HCT116 (cell line): ENCODE measurements around the gene EEFSEC. TPM values are rescaled to one million over a fixed set of nuclear protein-coding genes. Genes with fewer than 3 reads are reported as not detected.

Experiments
- ATAC-seq: fragments of 200-7000 bp; cut with Tn5 transposase; 2 replicates; pipeline ENCODE4 v1.9.1; 2020; ENCODE audit warnings: mild to moderate bottlenecking, moderate library complexity
- BruUV-seq: library from RNA; stranded (reverse); fragments of 400-500 nt; replicated peaks from 2 replicates; lab custom pipeline; 2021; lab: Mats Ljungman, UMichigan
- CTCF ChIA-PET: fragments of 300-600 bp; sonication (Branson Sonifier 250); formaldehyde crosslinking; loops from one replicate; lab custom pipeline; 2021; ENCODE audit warnings: antibody characterized with exemption; lab: Charles Lee
- POLR2A ChIA-PET: fragments of 300-600, 350-600 bp; sonication (Branson Sonifier 250); formaldehyde crosslinking; loops from one replicate; lab custom pipeline; 2021; ENCODE audit warnings: antibody characterized with exemption; lab: Charles Lee
- RAD21 ChIA-PET, 2 experiments: fragments of 300-600 bp; sonication (Branson Sonifier 250); formaldehyde crosslinking; loops; one replicate each; lab custom pipeline; 2023; ENCODE audit warnings: low total read pairs in 2 of 2; ENCODE audit not compliant: uncharacterized antibody in 2 of 2, unreplicated experiment in 2 of 2, low non-redundant PET in 1 of 2; lab: Charles Lee
- DNase-seq: peaks from one replicate; pipeline ENCODE4 v3.0.0-alpha.2; 2010; ENCODE audit warnings: low read depth, low spot score
- H2AFZ ChIP-seq: fragments of 200-600 bp; shearing (Covaris generic), sonication (generic); 2 replicates; pipeline ENCODE4 v1.6.1; 2017; ENCODE audit warnings: low read depth, mixed run types, mixed read lengths, antibody characterized with exemption, low read length; ENCODE audit not compliant: poor library complexity, severe bottlenecking
- H3K27ac ChIP-seq: 2 replicates; pipeline ENCODE4 v1.5.1; 2012; ENCODE audit warnings: low read depth, low read length
- H3K27me3 ChIP-seq: fragments of 200-600 bp; sonication (generic); 2 replicates; pipeline ENCODE4 v1.6.1; 2016; ENCODE audit warnings: mixed run types, low read length, mixed read lengths; ENCODE audit not compliant: insufficient read depth
- H3K36me3 ChIP-seq, 2 experiments: fragments of 200-500 bp in 1 of 2; fragments of 200-600 bp in 1 of 2; sonication (Bioruptor generic) in 1 of 2; sonication (generic) in 1 of 2; 2 replicates each; pipeline versions ENCODE4 v1.5.1 to v1.6.1; 2014 to 2016; ENCODE audit warnings: low read length in 2 of 2, inconsistent platforms in 1 of 2, mixed read lengths in 1 of 2, mixed run types in 1 of 2; ENCODE audit not compliant: insufficient read depth in 2 of 2, control insufficient read depth in 1 of 2
- H3K4me1 ChIP-seq, 2 experiments: fragments of 200-600 bp in 1 of 2; sonication (generic) in 1 of 2; 2 replicates each; pipeline versions ENCODE4 v1.5.1 to v1.6.1; 2012 to 2017; ENCODE audit warnings: low read length in 2 of 2, inconsistent platforms in 1 of 2, mild to moderate bottlenecking in 1 of 2, mixed read lengths in 1 of 2, mixed run types in 1 of 2, moderate library complexity in 1 of 2; ENCODE audit not compliant: insufficient read depth in 2 of 2, control insufficient read depth in 1 of 2
- H3K4me2 ChIP-seq: fragments of 200-600 bp; sonication (generic); 2 replicates; pipeline ENCODE4 v1.6.1; 2017; ENCODE audit warnings: mixed run types, low read length, mixed read lengths
- H3K4me3 ChIP-seq, 2 experiments: fragments of 200-600 bp in 1 of 2; sonication (generic) in 1 of 2; replicated peaks in 1 of 2; 2 replicates each; pipeline ENCODE4 v1.5.1; 2011 to 2016; ENCODE audit warnings: low read length in 2 of 2, control low read depth in 1 of 2, low read depth in 1 of 2, mild to moderate bottlenecking in 1 of 2, mixed read lengths in 1 of 2, mixed run types in 1 of 2
- H3K79me2 ChIP-seq: fragments of 200-600 bp; sonication (generic); 2 replicates; pipeline ENCODE4 v1.6.1; 2017; ENCODE audit warnings: mild to moderate bottlenecking, mixed run types, low read length, moderate library complexity, mixed read lengths; ENCODE audit not compliant: insufficient read depth
- H3K9ac ChIP-seq: fragments of 200-600 bp; sonication (generic); 2 replicates; pipeline ENCODE4 v1.6.1; 2016; ENCODE audit warnings: low read length, mixed read lengths
- H3K9me2 ChIP-seq: fragments of 200-600 bp; sonication (generic), shearing (Covaris generic); 2 replicates; pipeline ENCODE4 v1.6.1; 2017; ENCODE audit warnings: mixed run types, mild to moderate bottlenecking, moderate library complexity; ENCODE audit not compliant: insufficient read depth
- H3K9me3 ChIP-seq, 2 experiments: fragments of 200-500 bp in 1 of 2; fragments of 200-600 bp in 1 of 2; sonication (Bioruptor generic) in 1 of 2; sonication (generic) in 1 of 2; 2 replicates each; pipeline ENCODE4 v1.6.1; 2014 to 2017; ENCODE audit warnings: low read length in 2 of 2, mixed read lengths in 2 of 2, inconsistent platforms in 1 of 2, low read depth in 1 of 2, mild to moderate bottlenecking in 1 of 2, mixed run types in 1 of 2, moderate library complexity in 1 of 2; ENCODE audit not compliant: control insufficient read depth in 1 of 2, insufficient read depth in 1 of 2
- H4K20me1 ChIP-seq: fragments of 200-600 bp; sonication (generic), shearing (Covaris generic); 2 replicates; pipeline ENCODE4 v1.6.1; 2017; ENCODE audit warnings: mixed run types, mild to moderate bottlenecking, moderate library complexity; ENCODE audit not compliant: insufficient read depth
- ATF3 ChIP-seq: IDR thresholded peaks from 2 replicates; pipeline ENCODE4 v1.6.1; 2012
- CTCF ChIP-seq, 3 experiments: fragments of 200-600 bp in 1 of 3; sonication (generic) in 1 of 3; IDR thresholded peaks in 2 of 3; conservative IDR thresholded peaks in 1 of 3; 2 replicates each; pipeline ENCODE4 v1.5.1; 2012 to 2017; ENCODE audit warnings: low read depth in 2 of 3, low read length in 2 of 3, antibody characterized with exemption in 1 of 3, borderline replicate concordance in 1 of 3, control low read depth in 1 of 3, mild to moderate bottlenecking in 1 of 3, mixed read lengths in 1 of 3, mixed run types in 1 of 3, moderate library complexity in 1 of 3; ENCODE audit not compliant: insufficient read depth in 1 of 3
- EGR1 ChIP-seq: IDR thresholded peaks from 2 replicates; pipeline ENCODE4 v1.6.1; 2012; ENCODE audit warnings: low read depth
- ELF1 ChIP-seq: IDR thresholded peaks from 2 replicates; pipeline ENCODE4 v1.6.1; 2012; ENCODE audit warnings: low read depth, borderline replicate concordance
- EZH2 ChIP-seq: fragments of 200-600 bp; sonication (generic); IDR thresholded peaks from 2 replicates; pipeline ENCODE4 v1.6.1; 2017; ENCODE audit warnings: antibody characterized with exemption, mixed run types
- EZH2phosphoT487 ChIP-seq: fragments of 200-600 bp; IDR thresholded peaks from 2 replicates; pipeline ENCODE4 v1.6.1; 2018; ENCODE audit warnings: antibody characterized with exemption, borderline replicate concordance
- FOSL1 ChIP-seq: IDR thresholded peaks from 2 replicates; pipeline ENCODE4 v1.6.1; 2012; ENCODE audit warnings: low read depth
- JUND ChIP-seq: IDR thresholded peaks from 2 replicates; pipeline ENCODE4 v1.6.1; 2012
- MAX ChIP-seq: IDR thresholded peaks from 2 replicates; pipeline ENCODE4 v1.6.1; 2012
- REST ChIP-seq: IDR thresholded peaks from 2 replicates; pipeline ENCODE4 v1.6.1; 2012; ENCODE audit warnings: low read depth
- SIN3A ChIP-seq: IDR thresholded peaks from 2 replicates; pipeline ENCODE4 v1.6.1; 2012; ENCODE audit warnings: low read depth
- SP1 ChIP-seq: IDR thresholded peaks from 2 replicates; pipeline ENCODE4 v1.6.1; 2012; ENCODE audit warnings: low read depth
- SRF ChIP-seq: IDR thresholded peaks from 2 replicates; pipeline ENCODE4 v1.6.1; 2012; ENCODE audit warnings: low read depth
- YY1 ChIP-seq: IDR thresholded peaks from 2 replicates; pipeline ENCODE4 v1.6.1; 2011; ENCODE audit warnings: low read length, low read depth, moderate library complexity, mild to moderate bottlenecking; ENCODE audit not compliant: insufficient replicate concordance; ENCODE audit errors: extremely low read depth
- ZFX ChIP-seq: fragments of 450-650 bp; IDR thresholded peaks from 2 replicates; pipeline ENCODE4 v1.6.1; 2017
- intact Hi-C: fragments of 100-400 bp; cut with micrococcal nuclease; formaldehyde crosslinking; loops from 2 replicates; pipeline ENCODE4 v1.10.0; 2022
- total RNA-seq: library from RNA; stranded (reverse); gene quantifications from one replicate; pipeline ENCODE4 v1.2.1, GENCODE V29; 2021; ENCODE audit not compliant: unreplicated experiment

Gene EEFSEC
- total RNA-seq, 1 experiment from 2014 or later, result 16.1 TPM

- no peak for ATAC-seq
- TF ChIP-seq ZFX (no peak), SIN3A (no peak), FOSL1 (no peak), SRF (no peak), MAX (no peak), SP1 (no peak), EZH2 (no peak), EGR1 (no peak), YY1 (no peak), JUND (no peak), EZH2phosphoT487 (no peak)
- H3K4me3 ChIP-seq, result no peak overlapping the region
- no TSS peak for BruUV-seq
- no peak overlapping the region for H3K27ac ChIP-seq
- ChIA-PET CTCF (no interaction called here), RAD21 (no interaction called here), POLR2A (no interaction called here)
- no peaks in the 10 kb centered on the region for H3K4me1 ChIP-seq
- H3K9ac ChIP-seq, result no peak overlapping the region
- no peak for DNase-seq
- no peaks in the 10 kb centered on the region for H4K20me1 ChIP-seq
- H2AFZ ChIP-seq, result no peak overlapping the region
- H3K36me3 ChIP-seq, result no peaks in the 10 kb centered on the region
- no peaks in the 10 kb centered on the region for H3K79me2 ChIP-seq
- intact Hi-C loops, result no loop called here
- no peaks in the 10 kb centered on the region for H3K27me3 ChIP-seq
- H3K9me2 ChIP-seq, result no peaks in the 10 kb centered on the region
- H3K9me3 ChIP-seq, result no peaks in the 10 kb centered on the region
- no peak overlapping the region for H3K4me2 ChIP-seq
Measured at GRCh38 chr3:128214056-128214455, 60.8 kb downstream of the EEFSEC start.

- Histone ChIP-seq H3K36me3 (no peaks in the 10 kb centered on the region), H2AFZ (no peak overlapping the region), H3K79me2 (no peaks in the 10 kb centered on the region), H3K9me3 (no peaks in the 10 kb centered on the region), H3K4me2 (no peak overlapping the region), H3K4me1 (no peaks in the 10 kb centered on the region), H3K27ac (no peak overlapping the region), H3K4me3 (no peak overlapping the region), H3K9ac (no peak overlapping the region), H3K9me2 (no peaks in the 10 kb centered on the region), H3K27me3 (no peaks in the 10 kb centered on the region), H4K20me1 (no peaks in the 10 kb centered on the region)
- BruUV-seq, result no TSS peak
- intact Hi-C loops, result no loop called here
- ChIA-PET RAD21 (no interaction called here), POLR2A (no interaction called here), CTCF (no interaction called here)
- TF ChIP-seq ATF3, result no peak
- no peak for TF ChIP-seq SRF
- no peak for TF ChIP-seq SP1
- TF ChIP-seq REST, result no peak
- TF ChIP-seq MAX, result no peak
- TF ChIP-seq EZH2phosphoT487, result no peak
- TF ChIP-seq CTCF (IDR thresholded peaks at IDR 0.05 in 2 of 3, conservative IDR thresholded peaks at IDR 0.05 in 1 of 3; ENCODE audit: borderline replicate concordance in 1 of 3, insufficient read depth in 1 of 3, low read depth in 2 of 3, low read length in 2 of 3), result no peak
- no peak for TF ChIP-seq ELF1
- no peak for ATAC-seq
- DNase-seq, result no peak
Measured at GRCh38 chr3:128215290-128215689, 62.0 kb downstream of the EEFSEC start.
